ENCODE data around the gene MAEL. TPM values are rescaled to one million over a fixed set of nuclear protein-coding genes. Genes with fewer than 3 reads are reported as not detected.

Gene MAEL
- total RNA-seq, 2 experiments from 2014 or later, result not detected

- Histone ChIP-seq H3K27ac (ENCODE audit: low read depth in 1 of 2, low read length in 2 of 2) (no peak overlapping the region), H3K27me3 (ENCODE audit: control insufficient read depth in 1 of 2, insufficient read depth in 2 of 2, low read length in 2 of 2) (no peaks in the 10 kb centered on the region), H3K36me3 (ENCODE audit: insufficient read depth, low read length) (no peaks in the 10 kb centered on the region), H3K4me3 (ENCODE audit: low read length) (no peak overlapping the region), H3K4me1 (ENCODE audit: insufficient read depth, low read length) (no peaks in the 10 kb centered on the region), H3K9me3 (ENCODE audit: control insufficient read depth in 1 of 2, insufficient read depth in 1 of 2, low read length in 2 of 2) (peaks cover 0 to 6% of the 10 kb centered on the region in 2 experiments)
- intact Hi-C loops (cut with DNase I, micrococcal nuclease), result no loop called here
- ChIA-PET CTCF (no interaction called here), POLR2A (interaction anchor here (0.6 to 0.7 kb wide), 3 partner anchors 42 to 96 kb away, joined by 3 read pairs; no protein-coding TSS in a partner anchor)
- no peak for DNase-seq
- TF ChIP-seq CTCF (IDR thresholded peaks at IDR 0.05), result no peak
- Mint-ChIP-seq H3K9me3 (no peaks in the 10 kb centered on the region), H3K4me1 (ENCODE audit: low read depth) (no peaks in the 10 kb centered on the region), H3K36me3 (ENCODE audit: low read depth) (no peaks in the 10 kb centered on the region), H3K27me3 (peaks cover 3% of the 10 kb centered on the region), H3K27ac (no peak overlapping the region), H3K4me3 (no peak overlapping the region)
- no peak for ATAC-seq (ENCODE audit: poor library complexity)
Measured at GRCh38 chr1:167033646-167034045, 44.6 kb downstream of the MAEL start.

GRCh38 chr1:167043752-167044488 lies 54.8 kb downstream of the MAEL start:
- Mint-ChIP-seq H3K9me3 (no peaks in the 10 kb centered on the region), H3K4me3 (peak overlapping the region; percentile 90), H3K27me3 (peaks cover 9% of the 10 kb centered on the region), H3K36me3 (ENCODE audit: low read depth) (no peaks in the 10 kb centered on the region), H3K27ac (peak overlapping the region; percentile 69), H3K4me1 (ENCODE audit: low read depth) (peaks cover 14% of the 10 kb centered on the region)
- no peak for TF ChIP-seq CTCF (IDR thresholded peaks at IDR 0.05)
- peak; percentile 38 to 87 (median 63) for DNase-seq
- Histone ChIP-seq H3K36me3 (ENCODE audit: insufficient read depth, low read length) (no peaks in the 10 kb centered on the region), H3K27me3 (ENCODE audit: control insufficient read depth in 1 of 2, insufficient read depth in 2 of 2, low read length in 2 of 2) (peaks cover 0 to 5% of the 10 kb centered on the region in 2 experiments), H3K4me3 (ENCODE audit: low read length) (peak overlapping the region; percentile 56), H3K4me1 (ENCODE audit: insufficient read depth, low read length) (peaks cover 12% of the 10 kb centered on the region), H3K27ac (ENCODE audit: low read depth in 1 of 2, low read length in 2 of 2) (no peak overlapping the region), H3K9me3 (ENCODE audit: control insufficient read depth in 1 of 2, insufficient read depth in 1 of 2, low read length in 2 of 2) (no peaks in the 10 kb centered on the region)
- POLR2A ChIA-PET, result interaction anchor here (0.6 to 1.6 kb wide), 4 partner anchors 47 to 205 kb away, joined by 3 to 7 read pairs (median 4); partner anchors contain the start of genes GPA33, POGK and TADA1
- peak; percentile 99 for ATAC-seq (ENCODE audit: poor library complexity)
- CTCF ChIA-PET, result interaction anchor here (0.7 to 2.0 kb wide), 4 partner anchors 15 to 230 kb away, joined by 3 to 6 read pairs (median 4); no protein-coding TSS in a partner anchor
- intact Hi-C loops (cut with DNase I, micrococcal nuclease), result loop anchor here in 1 of 2 experiments (10.0 kb wide), 1 partner anchor 1649 kb away; no protein-coding TSS in a partner anchor

GRCh38 chr1:167051907-167052306 lies 62.8 kb downstream of the MAEL start:
- ATAC-seq (ENCODE audit: poor library complexity), result no peak
- DNase-seq, result no peak
- Mint-ChIP-seq H3K4me3 (no peak overlapping the region), H3K27me3 (no peaks in the 10 kb centered on the region), H3K4me1 (ENCODE audit: low read depth) (no peaks in the 10 kb centered on the region), H3K27ac (no peak overlapping the region), H3K9me3 (no peaks in the 10 kb centered on the region), H3K36me3 (ENCODE audit: low read depth) (peaks cover 42% of the 10 kb centered on the region)
- no peak overlapping the region for H3K4me3 ChIP-seq (ENCODE audit: low read length)
- H3K9me3 ChIP-seq (ENCODE audit: control insufficient read depth in 1 of 2, insufficient read depth in 1 of 2, low read length in 2 of 2), result no peaks in the 10 kb centered on the region
- no peak overlapping the region for H3K27ac ChIP-seq (ENCODE audit: low read depth in 1 of 2, low read length in 2 of 2)
- H3K36me3 ChIP-seq (ENCODE audit: insufficient read depth, low read length), result peaks cover 16% of the 10 kb centered on the region
- H3K4me1 ChIP-seq (ENCODE audit: insufficient read depth, low read length), result no peaks in the 10 kb centered on the region
- no peak for TF ChIP-seq CTCF (IDR thresholded peaks at IDR 0.05)
- no peaks in the 10 kb centered on the region for H3K27me3 ChIP-seq (ENCODE audit: control insufficient read depth in 1 of 2, insufficient read depth in 2 of 2, low read length in 2 of 2)
- POLR2A ChIA-PET, result no interaction called here
- intact Hi-C loops (cut with DNase I, micrococcal nuclease), result loop anchor here in 1 of 2 experiments (10.0 kb wide), 1 partner anchor 77 kb away; the partner anchor contains the start of gene ILDR2
- CTCF ChIA-PET, result no interaction called here

Measured in CD4-positive, alpha-beta T cell (primary cell).